HepG2 (cell line): ENCODE measurements around the gene ASAP2. TPM values are rescaled to one million over a fixed set of nuclear protein-coding genes. Genes with fewer than 3 reads are reported as not detected.

ENCODE experiments used
- BORCS8-MEF2B ChIP-seq: sonication (generic); formaldehyde crosslinking; IDR thresholded peaks from 2 replicates; pipeline ENCODE4 v1.8.0; 2022; ENCODE audit warnings: mild to moderate bottlenecking, missing genetic modification reagents
- DNMT1 ChIP-seq: sonication (generic); formaldehyde crosslinking; IDR thresholded peaks from 2 replicates; pipeline ENCODE4 v1.5.1; 2020; ENCODE audit warnings: mild to moderate bottlenecking, missing genetic modification reagents
- HMGXB4 ChIP-seq, 2 experiments: sonication (generic) in 1 of 2; formaldehyde crosslinking in 1 of 2; IDR thresholded peaks; 2 replicates each; pipeline versions ENCODE4 v1.4.0 to v1.6.1; 2018 to 2020; ENCODE audit warnings: missing genetic modification reagents in 2 of 2, borderline replicate concordance in 1 of 2, low read depth in 1 of 2, mild to moderate bottlenecking in 1 of 2, missing biosample characterization in 1 of 2
- KMT2A ChIP-seq: sonication (generic); formaldehyde crosslinking; IDR thresholded peaks from 2 replicates; pipeline ENCODE4 v1.4.0; 2020; ENCODE audit warnings: missing genetic modification reagents
- LCORL ChIP-seq, 2 experiments: fragments of 450-650 bp in 1 of 2; sonication (generic) in 1 of 2; formaldehyde crosslinking in 1 of 2; IDR thresholded peaks; 2 replicates each; pipeline versions ENCODE4 v1.5.0 to v1.6.1; 2017 to 2020; ENCODE audit warnings: antibody characterized with exemption in 1 of 2, missing genetic modification reagents in 1 of 2
- LRRFIP1 ChIP-seq: sonication (generic); formaldehyde crosslinking; conservative IDR thresholded peaks from 2 replicates; pipeline ENCODE4 v1.4.0; 2020; ENCODE audit warnings: missing genetic modification reagents
- MED1 ChIP-seq: sonication (generic); formaldehyde crosslinking; IDR thresholded peaks from 2 replicates; pipeline ENCODE4 v1.4.0; 2020; ENCODE audit warnings: missing genetic modification reagents
- MEIS2 ChIP-seq: sonication (generic); formaldehyde crosslinking; IDR thresholded peaks from 2 replicates; pipeline ENCODE4 v1.9.0; 2021; ENCODE audit warnings: mild to moderate bottlenecking, missing genetic modification reagents
- PHF21A ChIP-seq: sonication (generic); formaldehyde crosslinking; IDR thresholded peaks from 2 replicates; pipeline ENCODE4 v1.5.0; 2020; ENCODE audit warnings: mild to moderate bottlenecking, missing genetic modification reagents
- POLR2A ChIP-seq, 2 experiments: IDR thresholded peaks; 2 replicates each; pipeline ENCODE4 v1.6.1; 2011; ENCODE audit warnings: low read depth in 2 of 2, low read length in 2 of 2, mild to moderate bottlenecking in 1 of 2, moderate library complexity in 1 of 2; ENCODE audit not compliant: insufficient read depth in 1 of 2
- RFXAP ChIP-seq: sonication (generic); formaldehyde crosslinking; IDR thresholded peaks from 2 replicates; pipeline ENCODE4 v1.4.0; 2020; ENCODE audit warnings: missing genetic modification reagents, borderline replicate concordance
- RNF2 ChIP-seq: fragments of 450-650 bp; conservative IDR thresholded peaks from 2 replicates; pipeline ENCODE4 v1.6.1; 2016; ENCODE audit warnings: low read depth
- SATB2 ChIP-seq: sonication (generic); formaldehyde crosslinking; IDR thresholded peaks from 2 replicates; pipeline ENCODE4 v1.5.0; 2020; ENCODE audit warnings: missing genetic modification reagents
- SCMH1 ChIP-seq: sonication (generic); formaldehyde crosslinking; IDR thresholded peaks from 2 replicates; pipeline ENCODE4 v1.9.0; 2021; ENCODE audit warnings: missing genetic modification reagents, mild to moderate bottlenecking, borderline replicate concordance
- SRSF1 ChIP-seq: fragments of 200-400 bp; formaldehyde crosslinking; optimal IDR thresholded peaks from 2 replicates; pipeline ENCODE3; 2017; ENCODE audit warnings: mild to moderate bottlenecking, low read depth, low read length, moderate library complexity
- STAT5B ChIP-seq: sonication (generic); formaldehyde crosslinking; IDR thresholded peaks from 2 replicates; pipeline ENCODE4 v1.4.0; 2020; ENCODE audit warnings: missing genetic modification reagents
- TCF7 ChIP-seq: sonication (generic); IDR thresholded peaks from 2 replicates; pipeline ENCODE4 v1.6.1; 2016; ENCODE audit warnings: antibody characterized with exemption, low read depth
- ZBTB42 ChIP-seq: sonication (generic); formaldehyde crosslinking; IDR thresholded peaks from 2 replicates; pipeline ENCODE4 v1.5.0; 2020; ENCODE audit warnings: mild to moderate bottlenecking, missing genetic modification reagents
- ZFX ChIP-seq: sonication (generic); formaldehyde crosslinking; IDR thresholded peaks from 2 replicates; pipeline ENCODE4 v1.4.0; 2020; ENCODE audit warnings: mild to moderate bottlenecking, low read depth, missing genetic modification reagents, moderate library complexity
- ZNF354B ChIP-seq: sonication (generic); formaldehyde crosslinking; IDR thresholded peaks from 2 replicates; pipeline ENCODE4 v1.8.0; 2022; ENCODE audit warnings: mild to moderate bottlenecking, missing genetic modification reagents
- ZNF598 ChIP-seq: sonication (generic); formaldehyde crosslinking; IDR thresholded peaks from 2 replicates; pipeline ENCODE4 v1.5.1; 2020; ENCODE audit warnings: mild to moderate bottlenecking, missing genetic modification reagents, borderline replicate concordance
- ZNF652 ChIP-seq: IDR thresholded peaks from 2 replicates; pipeline ENCODE4 v1.6.1; 2016; ENCODE audit warnings: low read depth, borderline replicate concordance
- ZNF749 ChIP-seq: sonication (generic); formaldehyde crosslinking; IDR thresholded peaks from 2 replicates; pipeline ENCODE4 v1.8.0; 2022; ENCODE audit warnings: mild to moderate bottlenecking, missing genetic modification reagents, moderate library complexity, borderline replicate concordance
- ZNF850 ChIP-seq: sonication (generic); formaldehyde crosslinking; conservative IDR thresholded peaks from 2 replicates; pipeline ENCODE4 v1.9.0; 2021; ENCODE audit warnings: mild to moderate bottlenecking, missing genetic modification reagents
- ZXDC ChIP-seq: sonication (generic); formaldehyde crosslinking; IDR thresholded peaks from 2 replicates; pipeline ENCODE4 v1.5.0; 2020; ENCODE audit warnings: mild to moderate bottlenecking, missing genetic modification reagents
- polyA plus RNA-seq, 8 experiments: library from polyadenylated mRNA; depleted of rRNA in 3 of 8; stranded (reverse) in 7 of 8; unstranded in 1 of 8; fragments of >200 nt; fragmentation: Illumina TruSeq in 4 of 8; extraction: Trizol in 4 of 8; gene quantifications; 2 replicates each; pipeline versions ENCODE4 v1.2.1 to v1.2.3, GENCODE V29; 2011 to 2016; ENCODE audit warnings: low read depth in 4 of 8, missing spikeins in 1 of 8, mixed read lengths in 1 of 8; ENCODE audit not compliant: insufficient read depth in 1 of 8
- total RNA-seq, 5 experiments: library from RNA; depleted of rRNA; stranded (reverse); fragments of >200 nt; fragmentation: Illumina TruSeq; extraction: Trizol; gene quantifications; 2 replicates each; pipeline ENCODE4 v1.2.3, GENCODE V29; 2016; ENCODE audit warnings: low read depth in 1 of 5

Gene ASAP2
- total and polyA plus RNA-seq, 2 of the 13 experiments (the other 11 are each of a cell fraction or from before 2014, with no cell fraction given): 7.3 to 22.3 TPM

GRCh38 chr2:9207641-9208311, 1.2 kb downstream of the ASAP2 start (continued):
- no peak for TF ChIP-seq ZXDC (CRISPR knock-in tag)
- TF ChIP-seq SRSF1: no peak
- no peak for TF ChIP-seq STAT5B (CRISPR knock-in tag)
- TF ChIP-seq RFXAP (CRISPR knock-in tag): 0 out of 2 replicates have a peak, but pooled peaks have one; percentile 0
- no peak for TF ChIP-seq LCORL (IDR thresholded peaks at IDR 0.05)
- TF ChIP-seq LCORL (CRISPR knock-in tag; IDR thresholded peaks at IDR 0.05): no peak
- no peak for TF ChIP-seq POLR2A (IDR thresholded peaks at IDR 0.05; ENCODE audit: insufficient read depth in 1 of 2, low read depth in 2 of 2, low read length in 2 of 2)
- TF ChIP-seq ZFX: no peak
- TF ChIP-seq RNF2: no peak
- no peak for TF ChIP-seq PHF21A (CRISPR knock-in tag)
- TF ChIP-seq MEIS2 (CRISPR knock-in tag): no peak
- TF ChIP-seq ZNF850 (CRISPR knock-in tag): no peak
- no peak for TF ChIP-seq ZNF652 (CRISPR knock-in tag)
- TF ChIP-seq SCMH1: no peak
- TF ChIP-seq DNMT1 (CRISPR knock-in tag): no peak
- TF ChIP-seq SATB2 (CRISPR knock-in tag): no peak
- TF ChIP-seq TCF7: no peak
- no peak for TF ChIP-seq ZNF749 (CRISPR knock-in tag)
- peak; percentile 22; the same call in 1 of the 2 replicates for TF ChIP-seq MED1 (CRISPR knock-in tag)
- no peak for TF ChIP-seq HMGXB4 (CRISPR knock-in tag; IDR thresholded peaks at IDR 0.05; ENCODE audit: borderline replicate concordance in 1 of 2, low read depth in 1 of 2)
- TF ChIP-seq ZNF598: no peak
- TF ChIP-seq BORCS8-MEF2B (CRISPR knock-in tag): 0 out of 2 replicates have a peak, but pooled peaks have one; percentile 42
- no peak for TF ChIP-seq KMT2A
- TF ChIP-seq ZNF354B (CRISPR knock-in tag): 0 out of 2 replicates have a peak, but pooled peaks have one; percentile 22
- no peak for TF ChIP-seq LRRFIP1 (CRISPR knock-in tag)
- TF ChIP-seq ZBTB42 (CRISPR knock-in tag): no peak
